Astrocyte of the hippocampus (primary cell): ENCODE measurements around the gene ACVR2B.

ENCODE experiments used
- DNase-seq: peaks from one replicate; pipeline ENCODE4 v3.0.0; 2011; ENCODE audit warnings: low read depth, low spot score

ACVR2B gene

GRCh38 chr3:38458796-38459498 is 5.3 kb downstream of the ACVR2B start:
- DNase-seq = peak; percentile 68

GRCh38 chr3:38459499-38460048 is 5.9 kb downstream of the ACVR2B start:
- no peak for DNase-seq

- no peak for DNase-seq
These were observed 6.9 kb downstream of the ACVR2B start for GRCh38 chr3:38460377-38461270.

GRCh38 chr3:38465588-38466154 is 12.0 kb downstream of the ACVR2B start:
- DNase-seq = no peak

GRCh38 chr3:38468765-38469164 is 15.1 kb downstream of the ACVR2B start:
- DNase-seq = no peak

- no peak for DNase-seq
These were observed 16.2 kb downstream of the ACVR2B start for GRCh38 chr3:38469852-38470251.

GRCh38 chr3:38471260-38471857 is 17.7 kb downstream of the ACVR2B start:
- no peak for DNase-seq

- no peak for DNase-seq
These were observed 18.7 kb downstream of the ACVR2B start for GRCh38 chr3:38472342-38472741.

- no peak for DNase-seq
These were observed 19.5 kb downstream of the ACVR2B start for GRCh38 chr3:38473229-38473628.

- DNase-seq = no peak
These were observed 21.4 kb downstream of the ACVR2B start for GRCh38 chr3:38474928-38475605.

- DNase-seq = no peak
These were observed 22.0 kb downstream of the ACVR2B start for GRCh38 chr3:38475716-38476115.

- DNase-seq = no peak
These were observed 22.6 kb downstream of the ACVR2B start for GRCh38 chr3:38476157-38476756.

- DNase-seq = no peak
These were observed 23.5 kb downstream of the ACVR2B start for GRCh38 chr3:38477057-38477820.

GRCh38 chr3:38477839-38478450 is 24.3 kb downstream of the ACVR2B start:
- DNase-seq = no peak

- no peak for DNase-seq
These were observed 25.2 kb downstream of the ACVR2B start for GRCh38 chr3:38478901-38479300.

- peak; percentile 83 for DNase-seq
These were observed 25.9 kb downstream of the ACVR2B start for GRCh38 chr3:38479431-38480092.

GRCh38 chr3:38480093-38480445 is 26.4 kb downstream of the ACVR2B start:
- DNase-seq = no peak

GRCh38 chr3:38480930-38481329 is 27.2 kb downstream of the ACVR2B start:
- no peak for DNase-seq

- no peak for DNase-seq
These were observed 29.3 kb downstream of the ACVR2B start for GRCh38 chr3:38482951-38483350.
